ENCODE measurements around the gene TRIP13.
"Not testable (repeated sequence)": the region's sequence is repeated elsewhere in the genome, so short reads cannot be mapped to it uniquely, and the experiment has no call there.

TRIP13 gene, protein sequence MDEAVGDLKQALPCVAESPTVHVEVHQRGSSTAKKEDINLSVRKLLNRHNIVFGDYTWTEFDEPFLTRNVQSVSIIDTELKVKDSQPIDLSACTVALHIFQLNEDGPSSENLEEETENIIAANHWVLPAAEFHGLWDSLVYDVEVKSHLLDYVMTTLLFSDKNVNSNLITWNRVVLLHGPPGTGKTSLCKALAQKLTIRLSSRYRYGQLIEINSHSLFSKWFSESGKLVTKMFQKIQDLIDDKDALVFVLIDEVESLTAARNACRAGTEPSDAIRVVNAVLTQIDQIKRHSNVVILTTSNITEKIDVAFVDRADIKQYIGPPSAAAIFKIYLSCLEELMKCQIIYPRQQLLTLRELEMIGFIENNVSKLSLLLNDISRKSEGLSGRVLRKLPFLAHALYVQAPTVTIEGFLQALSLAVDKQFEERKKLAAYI

GRCh38 chr5:892394-893136 is at the start of gene TRIP13, which contains the start of gene BRD9:
TSS of gene TRIP13 (plus strand) at chr5:892884. CDS start at chr5:892999, 115 bp downstream.
TSS of gene BRD9 (minus strand) at chr5:892801. CDS start at chr5:892657, 144 bp downstream.
- FAIRE-seq = no peak

DNA sequence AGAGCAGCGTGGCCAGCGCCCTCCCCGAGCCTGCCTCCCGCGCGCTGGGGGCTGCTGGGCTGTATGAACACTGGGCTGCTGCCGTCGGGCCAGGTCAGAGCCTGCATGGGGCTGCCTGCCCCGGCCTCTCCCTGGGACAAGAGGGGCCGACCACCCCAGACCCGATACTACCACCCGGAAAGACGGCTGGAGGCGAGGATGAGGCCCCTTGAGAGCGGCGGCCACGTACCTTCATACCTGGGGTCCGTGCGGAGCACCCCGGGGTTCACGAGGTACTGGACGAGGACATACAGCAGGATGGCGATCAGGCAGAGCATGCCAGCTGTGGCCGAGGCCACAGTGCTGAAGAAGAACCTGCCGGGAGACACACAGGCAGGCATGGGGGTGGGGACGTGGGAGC is 49.3 kb upstream of the TRIP13 start:
- FAIRE-seq = not testable (repeated sequence)

- not testable (repeated sequence) for FAIRE-seq
Observed at GRCh38 chr5:843926-844325, 48.8 kb upstream of the TRIP13 start.

DNA sequence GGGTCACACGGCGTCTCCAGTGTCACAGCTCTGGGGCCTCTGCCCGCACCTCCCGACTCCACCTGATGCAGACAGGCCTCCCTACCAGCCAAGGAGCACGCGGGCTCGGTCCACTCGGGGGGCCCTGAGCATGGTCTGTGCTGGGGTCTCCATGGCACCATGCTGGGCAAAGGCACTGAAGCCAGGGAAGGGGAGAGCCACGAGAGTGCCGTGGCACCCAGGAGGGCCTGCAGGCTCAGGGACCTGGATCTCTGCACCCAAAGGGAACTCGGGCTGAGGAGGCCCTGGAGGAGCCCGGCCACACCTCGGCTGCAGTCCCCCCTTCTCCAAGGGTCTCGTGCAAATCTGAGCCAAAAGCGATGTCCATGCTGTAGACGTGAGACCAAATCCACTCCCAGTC is 48.3 kb upstream of the TRIP13 start:
- FAIRE-seq = not testable (repeated sequence)

DNA sequence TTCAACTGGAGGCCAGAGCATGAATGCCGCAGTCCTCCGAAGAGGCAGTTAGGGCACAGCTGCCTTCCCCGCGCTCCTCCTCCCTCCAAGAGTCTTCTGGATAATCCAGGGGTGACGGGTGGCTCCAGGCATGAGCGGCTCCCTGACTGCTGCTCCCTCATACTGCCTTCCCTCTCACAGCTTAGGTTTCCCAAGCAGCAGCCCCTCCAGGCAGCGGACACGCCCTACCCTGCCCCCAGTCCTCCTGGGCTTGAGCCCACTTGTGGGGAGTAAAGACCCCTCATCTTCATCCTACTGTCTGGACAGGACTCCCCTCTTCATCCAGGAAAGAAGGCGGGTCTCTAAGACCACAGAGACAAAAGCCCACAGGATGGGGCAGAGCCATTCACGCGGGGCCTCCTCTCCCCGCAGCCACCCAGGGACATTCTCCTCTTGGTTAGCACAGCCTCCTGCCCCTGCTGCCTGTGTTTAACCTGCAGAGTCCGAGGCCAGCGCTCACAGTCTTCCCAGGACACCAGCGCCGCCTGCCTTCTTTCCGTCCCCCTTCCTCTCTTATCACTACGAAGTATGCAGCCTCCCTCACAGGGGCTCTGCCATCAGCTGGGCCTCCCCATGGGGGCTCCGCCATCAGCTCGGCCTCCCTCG is 47.5 kb upstream of the TRIP13 start:
- FAIRE-seq = not testable (repeated sequence)

- FAIRE-seq = not testable (repeated sequence)
Observed at GRCh38 chr5:845676-846601, 46.7 kb upstream of the TRIP13 start.

- not testable (repeated sequence) for FAIRE-seq
Observed at GRCh38 chr5:846602-847091, 46.0 kb upstream of the TRIP13 start.

DNA sequence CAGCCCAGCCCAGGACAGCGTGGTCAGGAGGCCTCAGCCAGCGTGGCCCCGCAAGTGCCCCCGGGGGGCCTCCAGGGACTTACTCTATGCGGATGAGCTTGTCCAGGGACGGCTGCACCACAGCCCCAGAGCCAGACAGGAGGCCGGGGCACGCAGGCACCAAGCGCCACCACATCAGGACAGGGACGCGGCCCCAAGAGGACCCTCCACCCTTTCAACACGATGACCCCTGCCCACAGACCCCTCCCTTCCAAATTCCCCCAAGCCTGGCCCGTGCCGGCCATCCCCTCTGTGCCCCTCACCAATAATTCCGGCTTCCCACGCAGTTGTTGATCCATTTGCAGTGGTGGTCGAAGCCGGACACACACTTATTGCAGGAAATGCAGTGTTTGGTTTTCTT is 45.5 kb upstream of the TRIP13 start:
- not testable (repeated sequence) for FAIRE-seq

DNA sequence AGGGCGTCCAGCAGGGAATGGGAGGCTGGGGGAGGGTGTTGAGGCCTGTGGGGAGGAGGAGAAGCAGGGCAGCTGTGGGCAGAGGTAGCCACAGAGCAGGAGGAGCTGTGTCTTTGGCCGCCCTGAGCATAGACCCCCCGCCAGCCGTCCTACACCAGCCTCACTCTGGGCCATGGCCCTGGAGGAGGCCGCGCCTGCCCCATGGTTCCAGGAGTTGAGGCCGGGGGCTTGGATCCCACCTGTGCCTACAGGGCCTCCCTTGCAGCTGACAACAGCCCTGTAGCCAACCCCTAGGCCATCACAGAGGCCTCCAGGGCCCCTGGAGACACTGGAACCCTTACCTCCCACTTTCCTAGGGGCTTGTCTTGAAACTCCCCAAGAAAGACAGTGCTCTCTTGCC is 44.9 kb upstream of the TRIP13 start:
- FAIRE-seq = not testable (repeated sequence)

DNA sequence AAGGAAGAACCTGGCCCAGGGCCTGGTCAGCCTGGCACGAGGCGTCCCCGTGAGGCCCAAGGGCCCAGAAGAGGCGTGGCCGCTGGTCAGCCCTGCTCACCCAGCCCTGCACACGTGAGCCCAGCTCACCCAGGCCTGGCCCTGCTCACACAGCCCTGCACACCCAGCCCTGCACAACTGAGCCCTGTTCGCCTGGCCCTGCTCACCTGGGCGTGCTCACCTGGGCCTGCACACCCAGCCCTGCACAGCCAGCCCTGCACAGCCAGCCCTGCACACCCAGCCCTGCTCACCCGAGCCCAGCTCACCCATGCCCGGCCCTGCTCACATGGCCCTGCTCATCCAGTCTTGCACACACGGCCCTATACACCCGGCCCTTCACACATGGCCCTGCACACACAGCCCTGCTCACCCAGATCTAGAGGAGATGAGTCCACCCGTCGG is 44.0 kb upstream of the TRIP13 start:
- no peak for FAIRE-seq

DNA sequence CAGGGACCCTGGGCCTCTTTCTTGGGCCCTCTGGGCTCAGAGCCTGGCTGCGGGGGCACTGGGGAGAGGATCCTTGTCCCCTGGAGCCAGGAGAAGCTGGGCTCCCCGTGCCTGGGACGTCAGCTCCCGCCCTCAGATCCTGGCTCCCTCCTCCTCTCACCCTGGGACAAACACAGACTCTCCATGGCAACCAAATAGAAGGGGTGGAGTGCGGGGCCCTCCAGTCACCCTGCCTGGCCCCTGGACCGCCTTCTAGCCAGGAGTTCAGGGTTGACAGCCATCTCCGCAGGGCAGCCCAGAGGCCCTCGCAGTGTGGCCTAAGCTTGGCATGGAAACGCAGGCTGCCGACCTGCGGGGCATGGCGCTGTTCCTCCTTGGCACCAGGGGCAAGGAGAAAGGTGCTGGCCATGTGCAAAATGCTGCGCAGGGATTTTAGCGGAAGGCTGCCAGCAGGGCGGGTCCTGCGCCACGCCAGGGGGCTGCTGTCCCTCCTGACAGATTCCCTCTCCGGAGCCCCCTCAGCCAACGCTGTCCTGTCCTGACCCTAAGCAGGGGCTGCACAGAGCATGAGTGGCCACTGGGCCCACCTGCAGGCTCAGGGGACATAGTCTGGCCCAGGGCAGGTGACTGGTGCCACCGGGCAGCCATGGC is 42.9 kb upstream of the TRIP13 start:
- FAIRE-seq = no peak

GRCh38 chr5:850511-851006 is 42.1 kb upstream of the TRIP13 start, which contains the start of gene ZDHHC11:
TSS of gene ZDHHC11 (minus strand) at chr5:850986. CDS start at chr5:850602, 384 bp downstream.
- FAIRE-seq = no peak

DNA sequence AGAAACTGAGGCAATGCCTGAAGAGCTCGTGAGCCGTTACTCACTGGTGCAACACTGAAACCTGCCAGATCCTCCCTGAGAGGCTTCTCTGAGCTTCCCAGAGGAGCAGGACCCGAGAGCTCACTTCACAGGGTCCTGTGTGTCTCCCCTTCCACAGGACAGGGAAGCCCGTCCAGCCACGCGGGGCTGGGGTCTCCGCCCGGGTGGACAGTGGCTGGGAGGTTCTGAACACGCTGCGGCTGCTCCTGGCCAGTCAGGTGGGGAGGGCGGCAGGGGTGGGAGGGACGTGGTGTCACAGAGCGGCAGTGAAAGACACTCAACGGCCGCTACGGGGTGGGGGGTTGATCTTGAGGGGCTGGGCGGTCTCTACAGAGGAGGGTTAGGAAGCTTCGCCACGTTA is 41.6 kb upstream of the TRIP13 start:
- FAIRE-seq = no peak

GRCh38 chr5:851553-851952 is 41.1 kb upstream of the TRIP13 start:
- FAIRE-seq = no peak

DNA sequence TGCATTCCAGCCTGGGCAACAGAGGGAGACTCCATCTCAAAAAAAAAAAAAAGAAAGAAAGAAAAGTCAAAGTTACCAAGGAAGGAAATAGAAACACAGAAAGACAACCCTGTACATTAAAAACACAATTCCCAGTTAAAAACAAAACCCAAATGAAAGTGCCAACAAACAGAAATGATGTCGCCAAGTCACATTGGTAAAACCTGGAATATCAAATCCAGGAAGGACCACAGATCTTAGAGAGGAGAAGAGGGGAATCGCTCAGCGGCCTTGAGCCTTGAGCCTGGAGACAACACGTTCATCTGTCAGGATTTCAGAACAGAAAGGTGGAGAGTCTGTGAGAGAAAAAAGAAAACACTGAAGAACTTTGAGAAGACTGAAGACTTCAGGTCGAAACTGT is 40.7 kb upstream of the TRIP13 start:
- no peak for FAIRE-seq

GRCh38 chr5:852431-853401 is 40.0 kb upstream of the TRIP13 start:
- no peak for FAIRE-seq

GRCh38 chr5:853416-854090 is 39.1 kb upstream of the TRIP13 start:
- not testable (repeated sequence) for FAIRE-seq

DNA sequence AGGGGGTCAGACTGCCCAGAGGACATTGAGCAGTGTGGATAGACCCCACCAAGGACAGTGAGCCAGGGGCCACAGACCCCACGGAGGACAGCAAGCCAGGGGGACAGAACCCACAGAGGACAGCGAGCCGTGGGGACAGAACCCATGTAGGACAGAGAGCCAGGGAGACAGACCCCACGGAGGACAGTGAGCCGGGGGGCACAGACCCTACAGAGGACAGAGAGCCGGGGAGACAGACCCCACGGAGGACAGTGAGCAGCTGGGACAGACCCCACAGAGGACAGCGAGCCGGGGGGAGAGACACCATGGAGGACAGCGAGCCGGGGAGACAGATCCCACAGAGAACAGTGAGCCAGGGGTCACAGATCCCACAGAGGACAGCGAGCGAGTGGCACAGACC is 38.5 kb upstream of the TRIP13 start:
- no peak for FAIRE-seq

Measured in colon (tissue), 2 donors.